HepG2 (cell line): ENCODE data around the gene NHERF2. TPM values are rescaled to one million over a fixed set of nuclear protein-coding genes. Genes with fewer than 3 reads are reported as not detected.

Experiments
- AFF4 ChIP-seq: sonication (generic); formaldehyde crosslinking; IDR thresholded peaks from 2 replicates; pipeline ENCODE4 v1.4.0; 2020; ENCODE audit warnings: missing genetic modification reagents
- ARHGAP35 ChIP-seq: sonication (generic); formaldehyde crosslinking; IDR thresholded peaks from 2 replicates; pipeline ENCODE4 v1.9.0; 2022; ENCODE audit warnings: mild to moderate bottlenecking, inconsistent platforms, moderate library complexity, missing genetic modification reagents, borderline replicate concordance
- ATAD3A ChIP-seq: sonication (generic); formaldehyde crosslinking; IDR thresholded peaks from 2 replicates; pipeline ENCODE4 v1.4.0; 2020; ENCODE audit warnings: missing genetic modification reagents
- ERF ChIP-seq: IDR thresholded peaks from 2 replicates; pipeline ENCODE4 v1.6.1; 2018; ENCODE audit warnings: missing biosample characterization, missing genetic modification reagents
- HMG20B ChIP-seq: conservative IDR thresholded peaks from 2 replicates; pipeline ENCODE4 v1.6.1; 2016; ENCODE audit warnings: missing genetic modification reagents, missing compliant biosample characterization
- ZHX1 ChIP-seq: sonication (generic); formaldehyde crosslinking; IDR thresholded peaks from 2 replicates; pipeline ENCODE4 v1.8.1; 2022; ENCODE audit warnings: low read depth, mild to moderate bottlenecking, missing genetic modification reagents
- ZNF18 ChIP-seq: sonication (generic); formaldehyde crosslinking; IDR thresholded peaks from 2 replicates; pipeline ENCODE4 v1.8.0; 2022; ENCODE audit warnings: mild to moderate bottlenecking, missing genetic modification reagents; ENCODE audit not compliant: insufficient replicate concordance
- ZNF275 ChIP-seq: sonication (generic); formaldehyde crosslinking; IDR thresholded peaks from 2 replicates; pipeline ENCODE4 v1.8.0; 2022; ENCODE audit warnings: missing genetic modification reagents, mild to moderate bottlenecking, inconsistent platforms, borderline replicate concordance
- ZNF281 ChIP-seq: sonication (generic); formaldehyde crosslinking; IDR thresholded peaks from 2 replicates; pipeline ENCODE4 v1.4.0; 2020; ENCODE audit warnings: missing genetic modification reagents, borderline replicate concordance
- ZNF3 ChIP-seq: IDR thresholded peaks from 2 replicates; pipeline ENCODE4 v1.7.0; 2017; ENCODE audit warnings: inconsistent platforms
- ZNF331 ChIP-seq: sonication (generic); formaldehyde crosslinking; IDR thresholded peaks from 2 replicates; pipeline ENCODE4 v1.4.0; 2020; ENCODE audit warnings: missing genetic modification reagents
- ZNF777 ChIP-seq: sonication (generic); formaldehyde crosslinking; IDR thresholded peaks from 2 replicates; pipeline ENCODE4 v1.4.0; 2020; ENCODE audit warnings: missing genetic modification reagents
- ZSCAN9 ChIP-seq: IDR thresholded peaks from 2 replicates; pipeline ENCODE4 v1.6.1; 2016; ENCODE audit warnings: borderline replicate concordance
- polyA plus RNA-seq, 8 experiments: library from polyadenylated mRNA; depleted of rRNA in 3 of 8; stranded (reverse) in 7 of 8; unstranded in 1 of 8; fragments of >200 nt; fragmentation: Illumina TruSeq in 4 of 8; extraction: Trizol in 4 of 8; gene quantifications; 2 replicates each; pipeline versions ENCODE4 v1.2.1 to v1.2.3, GENCODE V29; 2011 to 2016; ENCODE audit warnings: low read depth in 4 of 8, missing spikeins in 1 of 8, mixed read lengths in 1 of 8; ENCODE audit not compliant: insufficient read depth in 1 of 8
- total RNA-seq, 5 experiments: library from RNA; depleted of rRNA; stranded (reverse); fragments of >200 nt; fragmentation: Illumina TruSeq; extraction: Trizol; gene quantifications; 2 replicates each; pipeline ENCODE4 v1.2.3, GENCODE V29; 2016; ENCODE audit warnings: low read depth in 1 of 5

Gene NHERF2
- total and polyA plus RNA-seq, 2 of the 13 experiments (the other 11 are each of a cell fraction or from before 2014, with no cell fraction given) = 23.7 to 39.3 TPM

- no peak; the same call in 1 of the 2 replicates for TF ChIP-seq ZNF3 (CRISPR knock-in tag)
- peak; percentile 40; the same call in 1 of the 2 replicates for TF ChIP-seq ERF (CRISPR knock-in tag)
- TF ChIP-seq ARHGAP35 (CRISPR knock-in tag) = no peak
- peak; percentile 80 for TF ChIP-seq HMG20B (CRISPR knock-in tag)
- peak; percentile 85 for TF ChIP-seq ZNF281 (CRISPR knock-in tag)
- TF ChIP-seq AFF4 (CRISPR knock-in tag) = 0 out of 2 replicates have a peak, but pooled peaks have one; percentile 81
- TF ChIP-seq ZNF777 (CRISPR knock-in tag) = peak; percentile 74
- TF ChIP-seq ZNF18 = no peak
- TF ChIP-seq ZNF275 = peak; percentile 83
- 0 out of 2 replicates have a peak, but pooled peaks have one; percentile 80 for TF ChIP-seq ZHX1 (CRISPR knock-in tag)
- TF ChIP-seq ZNF331 (CRISPR knock-in tag) = peak; percentile 88
- no peak for TF ChIP-seq ATAD3A
- 0 out of 2 replicates have a peak, but pooled peaks have one; percentile 80 for TF ChIP-seq ZSCAN9 (CRISPR knock-in tag)
These were observed 8.9 kb downstream of the NHERF2 start (continued) for GRCh38 chr16:2035431-2036199.
